Measurements from ENCODE around the gene RPL10A. TPM values are rescaled to one million over a fixed set of nuclear protein-coding genes. Genes with fewer than 3 reads are reported as not detected.

The RPL10A gene
- 1,177 and 1,245 TPM in 2 replicates for total RNA-seq
- long read RNA-seq, transcript RPL10A-202 (5 exons, 1,063 nt): minor isoform, 15 of 939 reads
- long read RNA-seq, transcript RPL10A-201 (6 exons, 716 nt): major isoform, 846 of 939 reads
- long read RNA-seq, transcript RPL10A-204 (6 exons, 962 nt): minor isoform, 5 of 939 reads
- long read RNA-seq, transcript RPL10A-203 (5 exons, 1,069 nt): minor isoform, 18 of 939 reads
- long read RNA-seq, partial matches to known transcripts: 25 of 939 reads
- long read RNA-seq, other reads (novel, unspliced or antisense): 30 of 939 reads

DNA sequence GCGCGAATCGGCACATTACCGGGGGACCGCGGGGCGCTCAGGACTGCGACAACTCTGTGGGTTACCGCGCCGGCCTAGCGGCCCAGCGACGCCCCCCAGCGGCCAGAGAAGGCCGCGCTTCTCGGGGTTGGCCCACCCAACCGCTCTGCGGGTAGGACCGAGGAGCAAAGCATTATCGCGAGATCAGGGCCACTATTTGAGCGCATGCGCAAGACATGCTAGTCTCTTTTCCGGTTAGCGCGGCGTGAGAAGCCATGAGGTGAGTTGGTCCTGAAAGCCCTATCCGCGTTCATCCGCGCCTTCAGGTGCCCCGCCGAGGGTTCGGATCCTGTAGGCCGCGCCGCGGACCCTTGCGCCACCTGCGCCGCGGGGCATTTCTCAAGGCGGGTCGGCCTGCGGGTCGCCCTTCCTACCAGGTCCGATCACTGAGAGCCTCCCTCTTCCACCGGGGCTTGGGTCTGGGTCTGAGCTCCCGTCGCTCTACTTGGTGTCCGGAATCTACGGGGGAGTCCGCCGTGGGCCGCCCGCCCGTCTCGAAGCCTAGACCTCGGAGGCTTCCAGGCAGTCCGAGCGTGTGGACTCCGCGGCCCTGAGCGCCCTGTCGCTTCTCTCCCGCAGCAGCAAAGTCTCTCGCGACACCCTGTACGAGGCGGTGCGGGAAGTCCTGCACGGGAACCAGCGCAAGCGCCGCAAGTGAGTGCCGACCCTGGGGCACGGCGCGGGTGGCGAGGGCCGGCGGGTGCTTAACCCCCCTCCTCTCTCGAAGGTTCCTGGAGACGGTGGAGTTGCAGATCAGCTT lies at the start of gene RPL10A:
Gene RPL10A, plus strand, starts transcription at position 221 of the 799 bp plus-strand sequence. Its CDS starts 34 bp downstream, at position 255.
- TF ChIP-seq, protein P1, sequence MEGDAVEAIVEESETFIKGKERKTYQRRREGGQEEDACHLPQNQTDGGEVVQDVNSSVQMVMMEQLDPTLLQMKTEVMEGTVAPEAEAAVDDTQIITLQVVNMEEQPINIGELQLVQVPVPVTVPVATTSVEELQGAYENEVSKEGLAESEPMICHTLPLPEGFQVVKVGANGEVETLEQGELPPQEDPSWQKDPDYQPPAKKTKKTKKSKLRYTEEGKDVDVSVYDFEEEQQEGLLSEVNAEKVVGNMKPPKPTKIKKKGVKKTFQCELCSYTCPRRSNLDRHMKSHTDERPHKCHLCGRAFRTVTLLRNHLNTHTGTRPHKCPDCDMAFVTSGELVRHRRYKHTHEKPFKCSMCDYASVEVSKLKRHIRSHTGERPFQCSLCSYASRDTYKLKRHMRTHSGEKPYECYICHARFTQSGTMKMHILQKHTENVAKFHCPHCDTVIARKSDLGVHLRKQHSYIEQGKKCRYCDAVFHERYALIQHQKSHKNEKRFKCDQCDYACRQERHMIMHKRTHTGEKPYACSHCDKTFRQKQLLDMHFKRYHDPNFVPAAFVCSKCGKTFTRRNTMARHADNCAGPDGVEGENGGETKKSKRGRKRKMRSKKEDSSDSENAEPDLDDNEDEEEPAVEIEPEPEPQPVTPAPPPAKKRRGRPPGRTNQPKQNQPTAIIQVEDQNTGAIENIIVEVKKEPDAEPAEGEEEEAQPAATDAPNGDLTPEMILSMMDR (IDR thresholded peaks at IDR 0.05): peak; percentile 98
- no peaks in the 10 kb centered on the region for H3K9me3 Mint-ChIP-seq (ENCODE audit: unreplicated experiment)
- H3K4me3 Mint-ChIP-seq (ENCODE audit: unreplicated experiment): peak within 1 kb of the TSS; percentile 98
- peak within 1 kb of the TSS; percentile 98 for H3K27ac Mint-ChIP-seq (ENCODE audit: unreplicated experiment)
- peaks cover 39% of the 10 kb centered on the region for H3K4me1 Mint-ChIP-seq (ENCODE audit: unreplicated experiment)
- DNase-seq (ENCODE audit: extremely low spot score, unreplicated experiment): peak; percentile 97
- no peaks in the 10 kb centered on the region for H3K27me3 Mint-ChIP-seq (ENCODE audit: unreplicated experiment)
- peaks cover 24% of the 10 kb centered on the region for H3K36me3 Mint-ChIP-seq (ENCODE audit: unreplicated experiment)

DNA sequence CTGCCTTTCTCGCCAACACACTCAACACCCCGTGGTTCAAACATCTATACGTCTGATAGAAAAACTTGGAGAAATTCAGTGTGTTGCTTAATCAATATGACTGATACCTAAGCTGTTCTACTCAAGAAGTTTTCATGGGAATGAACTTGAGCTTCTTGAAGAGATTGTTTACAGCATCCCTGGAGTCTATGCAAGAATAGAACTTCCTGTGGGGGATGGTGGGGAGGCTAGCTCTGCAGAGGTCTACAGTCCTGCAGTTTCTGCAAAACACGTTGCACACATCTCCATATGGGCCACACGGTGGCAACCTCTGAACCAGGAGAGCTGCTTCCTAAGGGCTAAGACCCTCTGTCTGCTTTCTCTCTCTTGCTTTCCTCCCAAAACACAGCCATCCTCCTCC lies 48.8 kb upstream of the RPL10A start:
- no peak overlapping the region for H3K4me3 Mint-ChIP-seq (ENCODE audit: unreplicated experiment)
- no peaks in the 10 kb centered on the region for H3K9me3 Mint-ChIP-seq (ENCODE audit: unreplicated experiment)
- H3K36me3 Mint-ChIP-seq (ENCODE audit: unreplicated experiment): peaks cover 7% of the 10 kb centered on the region
- DNase-seq (ENCODE audit: extremely low spot score, unreplicated experiment): no peak
- peak overlapping the region; percentile 24 for H3K27ac Mint-ChIP-seq (ENCODE audit: unreplicated experiment)
- TF ChIP-seq, protein P1 (IDR thresholded peaks at IDR 0.05): peak; percentile 60
- peaks cover 34% of the 10 kb centered on the region for H3K4me1 Mint-ChIP-seq (ENCODE audit: unreplicated experiment)
- no peaks in the 10 kb centered on the region for H3K27me3 Mint-ChIP-seq (ENCODE audit: unreplicated experiment)

DNA sequence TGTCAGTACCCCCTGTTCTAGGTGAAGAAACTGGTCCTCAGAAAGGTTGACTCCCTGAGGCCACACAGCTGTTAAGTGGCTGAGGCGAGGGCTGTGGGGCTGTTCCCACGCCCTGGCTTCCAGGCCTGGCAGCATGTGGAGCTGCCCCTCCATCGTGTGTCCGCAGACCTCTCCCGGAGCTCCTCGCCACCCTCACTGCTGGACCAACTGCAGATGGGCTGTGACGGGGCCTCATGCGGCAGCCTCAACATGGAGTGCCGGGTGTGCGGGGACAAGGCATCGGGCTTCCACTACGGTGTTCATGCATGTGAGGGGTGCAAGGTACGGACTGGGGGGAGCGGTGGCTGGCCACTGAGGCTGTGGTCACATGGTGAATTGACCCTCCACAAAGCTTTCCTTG lies 48.2 kb upstream of the RPL10A start:
- Mint-ChIP-seq H3K9me3 (ENCODE audit: unreplicated experiment) (no peaks in the 10 kb centered on the region), H3K4me3 (ENCODE audit: unreplicated experiment) (no peak overlapping the region), H3K27ac (ENCODE audit: unreplicated experiment) (peak overlapping the region; percentile 24), H3K27me3 (ENCODE audit: unreplicated experiment) (no peaks in the 10 kb centered on the region), H3K36me3 (ENCODE audit: unreplicated experiment) (peaks cover 10% of the 10 kb centered on the region), H3K4me1 (ENCODE audit: unreplicated experiment) (peaks cover 37% of the 10 kb centered on the region)
- DNase-seq (ENCODE audit: extremely low spot score, unreplicated experiment): no peak
- TF ChIP-seq, protein P1 (IDR thresholded peaks at IDR 0.05): no peak

DNA sequence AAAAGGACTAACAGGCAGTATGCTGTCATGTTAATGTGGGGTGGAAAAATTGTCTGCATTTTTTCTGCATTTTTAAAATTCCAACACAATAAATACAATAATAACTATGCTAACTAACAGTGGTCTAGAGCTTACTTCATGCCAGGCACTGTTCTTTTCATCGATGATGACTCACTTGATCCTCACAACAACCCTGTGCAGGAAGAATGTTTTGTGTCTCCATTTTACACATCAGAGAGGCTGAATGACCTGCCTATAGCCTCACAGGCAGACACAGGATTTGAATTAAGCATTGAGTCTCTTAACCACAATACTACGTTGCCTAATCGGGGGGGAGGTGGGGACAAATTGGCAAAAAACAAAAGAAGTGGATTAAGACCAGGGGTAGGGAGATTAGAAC lies 42.9 kb upstream of the RPL10A start:
- TF ChIP-seq, protein P1 (IDR thresholded peaks at IDR 0.05): no peak
- peak overlapping the region; percentile 92 for H3K27ac Mint-ChIP-seq (ENCODE audit: unreplicated experiment)

DNA sequence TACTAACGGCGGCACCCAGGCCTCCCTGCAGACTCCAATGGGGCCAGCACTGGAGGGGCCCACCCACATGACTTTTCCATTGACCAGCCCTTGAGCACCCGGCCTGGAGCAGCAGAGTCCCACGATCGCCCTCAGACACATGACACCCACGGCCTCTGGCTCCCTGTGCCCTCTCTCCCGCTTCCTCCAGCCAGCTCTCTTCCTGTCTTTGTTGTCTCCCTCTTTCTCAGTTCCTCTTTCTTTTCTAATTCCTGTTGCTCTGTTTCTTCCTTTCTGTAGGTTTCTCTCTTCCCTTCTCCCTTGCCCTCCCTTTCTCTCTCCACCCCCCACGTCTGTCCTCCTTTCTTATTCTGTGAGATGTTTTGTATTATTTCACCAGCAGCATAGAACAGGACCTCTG lies 42.1 kb upstream of the RPL10A start:
- TF ChIP-seq, protein P1 (IDR thresholded peaks at IDR 0.05): no peak
- H3K4me1 Mint-ChIP-seq (ENCODE audit: unreplicated experiment): peaks cover 54% of the 10 kb centered on the region
- no peaks in the 10 kb centered on the region for H3K27me3 Mint-ChIP-seq (ENCODE audit: unreplicated experiment)
- peaks cover 19% of the 10 kb centered on the region for H3K36me3 Mint-ChIP-seq (ENCODE audit: unreplicated experiment)
- peak overlapping the region; percentile 92 for H3K27ac Mint-ChIP-seq (ENCODE audit: unreplicated experiment)
- no peaks in the 10 kb centered on the region for H3K9me3 Mint-ChIP-seq (ENCODE audit: unreplicated experiment)
- DNase-seq (ENCODE audit: extremely low spot score, unreplicated experiment): no peak
- H3K4me3 Mint-ChIP-seq (ENCODE audit: unreplicated experiment): peak overlapping the region; percentile 27

More for the DNA sequence above, 42.9 kb upstream of the RPL10A start:
- no peaks in the 10 kb centered on the region for H3K27me3 Mint-ChIP-seq (ENCODE audit: unreplicated experiment)
- peaks cover 57% of the 10 kb centered on the region for H3K4me1 Mint-ChIP-seq (ENCODE audit: unreplicated experiment)
- H3K9me3 Mint-ChIP-seq (ENCODE audit: unreplicated experiment): no peaks in the 10 kb centered on the region
- no peak for DNase-seq (ENCODE audit: extremely low spot score, unreplicated experiment)
- H3K36me3 Mint-ChIP-seq (ENCODE audit: unreplicated experiment): peaks cover 19% of the 10 kb centered on the region
- H3K4me3 Mint-ChIP-seq (ENCODE audit: unreplicated experiment): no peak overlapping the region
